Heart left ventricle (tissue), 16 donors: ENCODE data around the gene BCL2L1. TPM values are rescaled to one million over a fixed set of nuclear protein-coding genes. Genes with fewer than 3 reads are reported as not detected.

Source experiments
- ATAC-seq, 4 donors: fragments of 200-7000 bp; cut with Tn5 transposase; one replicate each; pipeline ENCODE4 v1.9.1; 2020 to 2022; ENCODE audit warnings: moderate library complexity in 4 of 4, mild to moderate bottlenecking in 3 of 4, moderate number of reproducible peaks in 1 of 4
- DNase-seq, 5 donors: peaks; one replicate each; pipeline ENCODE4 v3.0.0-alpha.2; 2020
- H3K27ac ChIP-seq, 12 donors: fragments of 200-600 bp; sonication (generic) in 4 of 12; one replicate each; pipeline versions ENCODE4 v1.5.0 to v1.8.0; 2016 to 2022; ENCODE audit warnings: mild to moderate bottlenecking in 2 of 12
- H3K27me3 ChIP-seq, 9 donors: fragments of 200-600 bp; sonication (generic) in 2 of 9; one replicate each; pipeline versions ENCODE4 v1.5.1 to v1.8.0; 2016 to 2022; ENCODE audit warnings: mild to moderate bottlenecking in 3 of 9
- H3K36me3 ChIP-seq, 9 donors: fragments of 200-600 bp; sonication (generic) in 2 of 9; one replicate each; pipeline versions ENCODE4 v1.5.0 to v1.8.0; 2018 to 2022; ENCODE audit warnings: mild to moderate bottlenecking in 2 of 9
- H3K4me1 ChIP-seq, 12 donors: fragments of 200-600 bp; sonication (generic) in 4 of 12; one replicate each; pipeline versions ENCODE4 v1.5.0 to v1.8.0; 2016 to 2022; ENCODE audit warnings: mild to moderate bottlenecking in 3 of 12
- H3K4me3 ChIP-seq, 12 donors: fragments of 200-600 bp; sonication (generic) in 4 of 12; one replicate each; pipeline versions ENCODE4 v1.5.0 to v1.8.0; 2017 to 2022; ENCODE audit warnings: mild to moderate bottlenecking in 9 of 12, moderate library complexity in 4 of 12
- H3K9me3 ChIP-seq, 12 donors: fragments of 200-600 bp; sonication (generic) in 4 of 12; one replicate each; pipeline versions ENCODE4 v1.5.0 to v1.8.0; 2016 to 2022; ENCODE audit warnings: mild to moderate bottlenecking in 1 of 12
- CTCF ChIP-seq, 12 donors: fragments of 200-600 bp; sonication (generic) in 4 of 12; IDR thresholded peaks; one replicate each; pipeline versions ENCODE4 v1.5.0 to v1.8.0; 2018 to 2022; ENCODE audit warnings: antibody characterized with exemption in 12 of 12, mild to moderate bottlenecking in 5 of 12
- POLR2A ChIP-seq, 2 donors: fragments of 450-650 bp; IDR thresholded peaks; one replicate each; pipeline ENCODE4 v1.6.1; 2017; ENCODE audit warnings: antibody characterized with exemption in 2 of 2, mild to moderate bottlenecking in 2 of 2, moderate library complexity in 2 of 2
- WGBS, 4 donors: extraction: QIAGEN DNeasy Blood & Tissue Kit in 2 of 4; methylation state at CpG; one replicate each; pipeline versions ENCODE4 v1.1.5 to v1.1.7; 2013 to 2018; 5-methylcytosine and 5-hydroxymethylcytosine counted together
- intact Hi-C, 10 donors: fragments of 100-400 bp; cut with DNase I; formaldehyde crosslinking; loops; one replicate each; pipeline versions ENCODE4 v1.11.1 to v1.14.2; 2022
- polyA plus RNA-seq, 2 donors: library from polyadenylated mRNA; stranded (reverse); fragments of 200-250 nt; gene quantifications; one replicate each; pipeline ENCODE4 v1.2.3, GENCODE V29; 2013
- total RNA-seq, 9 donors: library from RNA; depleted of rRNA in 2 of 9; stranded (reverse); fragments of >200 nt in 2 of 9; fragmentation: NEBNext Ultra II Directional in 3 of 9; extraction: Animal tissue kit (Norgen Biotek cat#: 25700) in 3 of 9; gene quantifications; one replicate each; pipeline versions ENCODE4 v1.1.0 to v1.2.4, GENCODE V29; 2016 to 2023
- donor health status: ischemic (EF 13 %, LVEDD 7.1; RV severe dilation, severe dysfunction).
- donor health status: healthy with polysubstance abuse.
- donor health status: DM: no; HTN: yes; CAD: no.
- donor health status: DM: no; HTN: no; CAD: no.
- donor health status: ischemic (EF 25% LVEDD 6.9; RV normal size, moderate dysfunction).
- donor health status: ischemic (EF 25% LVEDD 5.7; RV mildly dilated, moderate dysfunction).
- donor health status: healthy.
- donor health status: DM: yes; HTN: yes; CAD: no.
- donor health status: ischemic (EF 35%, LVEDD 5.7; RV mildly dilated, moderate dysfunction).
- donor health status: nonischemic (EF 11% LVEDD 7.7; RV severe dilation, severe dysfunction).
- donor health status: DM: yes; HTN: yes; CAD: no.
- donor health status: PGD.
- donor health status: ischemic (EF 29% LVEDD 5.4; RV normal size, mild dysfunction).
- donor health status: nonischemic (EF 23%, LVEDD 6.1; RV moderate dilation, normal function).

BCL2L1 gene
- total and polyA plus RNA-seq, 11 donors: 32.2 to 217 (median 62.6) TPM

GRCh38 chr20:31767805-31768204 is 45.1 kb upstream of the BCL2L1 start:
- intact Hi-C loops: no loop called here
- no peaks in the 10 kb centered on the region for H3K9me3 ChIP-seq
- no peaks in the 10 kb centered on the region for H3K4me1 ChIP-seq
- peaks cover 0 to 19% (median 0%) of the 10 kb centered on the region in 9 donors for H3K36me3 ChIP-seq
- DNase-seq (no peak), ATAC-seq (no peak)
- H3K27ac ChIP-seq: no peak overlapping the region
- no peak overlapping the region for H3K4me3 ChIP-seq
- no peaks in the 10 kb centered on the region for H3K27me3 ChIP-seq
- TF ChIP-seq CTCF (IDR thresholded peaks at IDR 0.05): no peak
- no peak for TF ChIP-seq POLR2A (IDR thresholded peaks at IDR 0.05)
- WGBS, 4 donors: 98 to 99% (median 98%) methylated on average over 3 of the region's 3 CpGs

DNA sequence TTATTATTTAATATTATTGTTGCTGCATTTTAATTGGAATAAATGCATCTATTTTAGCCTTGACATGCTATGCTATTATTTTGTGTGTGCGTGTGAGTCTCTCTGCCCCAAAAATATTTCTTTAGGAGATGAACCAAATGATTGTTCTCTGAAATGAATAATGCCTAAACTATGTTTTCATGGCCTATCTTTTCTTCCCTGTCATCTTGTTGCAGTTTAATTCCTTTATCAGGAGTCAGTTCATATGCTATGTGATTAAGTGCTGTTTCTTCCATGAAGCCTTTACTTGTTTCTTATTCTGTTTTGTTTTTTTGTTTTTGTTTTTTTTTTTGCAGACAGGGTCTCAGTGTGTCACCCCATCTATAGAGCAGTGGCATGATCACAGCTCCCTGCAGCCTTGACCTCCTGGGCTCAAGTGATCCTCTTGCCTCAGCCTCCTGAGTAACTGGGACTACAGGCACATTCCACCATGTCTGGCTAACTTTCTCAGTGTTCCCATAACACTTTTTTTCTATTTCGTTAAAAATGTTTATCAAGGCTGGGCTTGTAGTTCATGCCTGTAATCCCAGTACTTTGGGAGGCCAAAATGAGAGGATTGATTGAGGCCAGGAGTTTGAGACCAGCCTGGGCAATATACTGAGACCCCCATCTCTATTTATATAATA is 42.1 kb upstream of the BCL2L1 start:
- ATAC-seq (no peak), DNase-seq (no peak)
- H3K4me1 ChIP-seq: no peaks in the 10 kb centered on the region
- no peak overlapping the region for H3K4me3 ChIP-seq
- peaks cover 0 to 9% (median 0%) of the 10 kb centered on the region in 9 donors for H3K36me3 ChIP-seq
- TF ChIP-seq CTCF (IDR thresholded peaks at IDR 0.05) (no peak), POLR2A (IDR thresholded peaks at IDR 0.05) (no peak)
- no peaks in the 10 kb centered on the region for H3K27me3 ChIP-seq
- H3K27ac ChIP-seq: no peak overlapping the region
- intact Hi-C loops: no loop called here
- 76 to 88% (median 84%) methylated on average over 2 of the region's 2 CpGs for WGBS, 4 donors
- no peaks in the 10 kb centered on the region for H3K9me3 ChIP-seq

DNA sequence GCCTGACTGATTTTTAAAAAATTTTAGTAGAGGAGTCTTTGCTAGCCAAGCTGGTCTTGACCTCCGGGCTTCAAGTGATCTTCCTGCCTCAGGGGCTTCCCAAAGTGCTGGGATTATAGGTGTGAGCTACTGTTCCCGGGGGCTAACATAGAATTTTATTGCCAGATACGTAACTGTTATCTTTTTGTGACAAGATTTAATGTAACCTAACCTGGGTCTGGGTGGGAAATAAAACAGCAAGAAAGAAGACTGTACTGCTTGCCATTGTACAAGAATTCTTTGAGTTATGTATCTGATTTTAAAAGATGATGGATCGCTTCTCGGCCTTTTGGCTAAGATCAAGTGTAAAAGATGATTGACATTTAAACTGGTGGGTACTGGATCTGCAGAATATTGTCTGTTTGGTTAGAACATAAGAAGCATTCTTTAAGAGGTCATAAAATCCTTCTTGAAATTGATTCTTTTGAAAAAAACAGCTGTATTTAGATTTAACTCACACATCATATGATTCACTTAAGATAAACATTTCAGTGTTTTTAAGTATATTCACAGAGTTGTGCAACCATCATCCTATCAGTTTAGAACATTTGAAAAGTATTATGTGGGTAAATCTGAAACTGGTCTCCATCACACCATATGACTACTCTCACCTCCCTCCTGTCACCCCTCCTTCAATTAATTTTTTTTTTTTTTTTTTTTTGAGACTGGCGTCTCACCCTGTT is 38.0 kb upstream of the BCL2L1 start:
- ATAC-seq (no peak), DNase-seq (no peak)
- TF ChIP-seq CTCF (IDR thresholded peaks at IDR 0.05): no peak
- no peak for TF ChIP-seq POLR2A (IDR thresholded peaks at IDR 0.05)
- H3K27ac ChIP-seq: no peak overlapping the region
- WGBS, 4 donors: 95 to 96% (median 96%) methylated on average over 6 of the region's 6 CpGs
- no peaks in the 10 kb centered on the region for H3K27me3 ChIP-seq
- no peak overlapping the region for H3K4me3 ChIP-seq
- H3K9me3 ChIP-seq: no peaks in the 10 kb centered on the region
- intact Hi-C loops: no loop called here
- peaks cover 0 to 11% (median 0%) of the 10 kb centered on the region in 9 donors for H3K36me3 ChIP-seq
- no peaks in the 10 kb centered on the region for H3K4me1 ChIP-seq

DNA sequence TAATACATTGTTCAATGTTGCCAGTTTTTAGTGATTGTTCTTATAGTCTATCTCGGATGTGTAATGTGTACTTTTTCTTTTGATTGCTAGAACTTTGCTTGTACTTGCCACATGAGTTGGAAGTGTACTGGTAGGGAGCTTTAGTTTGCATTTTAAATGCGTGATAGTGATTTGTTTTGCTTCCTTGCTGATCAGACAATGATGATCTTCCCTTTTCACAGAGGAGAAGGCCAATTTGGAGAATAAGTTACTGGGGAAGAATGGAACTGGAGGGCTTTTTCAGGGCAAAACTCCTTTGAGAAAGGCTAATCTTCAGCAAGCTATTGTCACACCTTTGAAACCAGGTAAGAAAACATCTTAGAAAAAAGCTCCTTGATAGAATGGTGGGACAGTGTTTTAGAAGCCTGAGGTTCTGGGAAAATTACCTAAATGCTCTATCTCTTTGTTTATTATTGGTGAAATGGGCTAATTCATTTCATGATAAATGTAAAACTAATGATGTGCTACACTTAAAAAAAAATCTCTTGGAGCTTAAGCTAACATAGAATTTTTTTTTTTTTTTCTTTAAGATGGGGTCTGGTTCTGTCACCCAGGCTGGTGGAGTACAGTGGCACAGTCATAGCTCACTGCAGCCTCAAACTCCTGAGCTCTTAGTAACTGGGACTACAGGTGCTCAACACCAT is 37.3 kb upstream of the BCL2L1 start:
- H3K36me3 ChIP-seq: peaks cover 0 to 11% (median 0%) of the 10 kb centered on the region in 9 donors
- DNase-seq: no peak
- no peak for ATAC-seq
- intact Hi-C loops: no loop called here
- H3K4me3 ChIP-seq: no peak overlapping the region
- WGBS, 4 donors: 78 to 90% (median 82%) methylated on average over 2 of the region's 2 CpGs
- H3K4me1 ChIP-seq: no peaks in the 10 kb centered on the region
- no peak for TF ChIP-seq CTCF (IDR thresholded peaks at IDR 0.05)
- no peak for TF ChIP-seq POLR2A (IDR thresholded peaks at IDR 0.05)
- no peak overlapping the region for H3K27ac ChIP-seq
- H3K27me3 ChIP-seq: no peaks in the 10 kb centered on the region
- H3K9me3 ChIP-seq: no peaks in the 10 kb centered on the region
